ENCODE results near the gene ULBP2.
A peak's percentile ranks its signal among the peaks of the same experiment; 100 is the strongest.
"Not testable (repeated sequence)": the region's sequence is repeated elsewhere in the genome, so short reads cannot be mapped to it uniquely, and the experiment has no call there.

Gene ULBP2

DNA sequence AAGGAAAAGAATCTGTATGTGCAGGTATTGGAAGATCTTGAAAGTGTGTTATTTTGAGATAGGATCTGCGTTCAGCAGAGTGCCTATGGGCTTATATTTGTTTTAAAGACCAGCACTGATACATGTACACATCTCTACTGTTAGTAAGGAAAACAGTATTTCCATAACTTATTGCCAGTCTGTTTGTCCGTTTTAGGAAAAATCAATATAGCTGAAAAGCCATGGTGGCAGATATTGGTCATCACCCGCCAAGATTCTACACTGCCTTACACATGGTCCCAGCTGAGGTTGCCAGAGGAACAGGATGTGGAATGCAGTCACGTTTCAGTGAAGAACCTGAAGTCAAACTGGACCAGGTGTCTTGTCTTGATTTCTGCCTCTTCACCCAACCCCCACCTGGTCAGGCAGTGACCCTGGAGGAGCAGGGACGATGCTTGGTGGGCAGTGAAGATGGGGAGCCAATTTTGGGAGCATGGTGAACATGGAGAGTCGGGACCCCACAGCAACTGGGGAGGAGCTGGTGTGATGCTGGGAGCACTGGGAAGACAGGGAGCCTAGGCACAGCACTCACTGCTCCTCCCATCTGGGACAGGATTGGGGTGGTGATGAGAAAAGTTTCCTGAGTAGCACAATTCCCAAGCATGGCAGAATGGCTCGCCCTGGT lies 14.0 kb downstream of the ULBP2 start:
- H3K36me3 ChIP-seq (ENCODE audit: control insufficient read depth in 5 of 5, insufficient read depth in 5 of 5, low read length in 5 of 5); H3K27ac ChIP-seq (ENCODE audit: low read depth, low read length); H3K4me1 ChIP-seq (ENCODE audit: control insufficient read depth in 5 of 5, insufficient read depth in 5 of 5, low read length in 5 of 5); H3K4me3 ChIP-seq (ENCODE audit: low read depth in 1 of 5, low read length in 5 of 5); H3K9ac ChIP-seq (ENCODE audit: low read length in 5 of 5); H3K9me3 ChIP-seq (ENCODE audit: control insufficient read depth in 5 of 5, low read length in 5 of 5): not testable (repeated sequence)
- peaks cover 8 to 55% (median 27%) of the 10 kb centered on the region in 5 donors for H3K27me3 ChIP-seq (ENCODE audit: control insufficient read depth in 5 of 5, insufficient read depth in 4 of 5, low read length in 5 of 5)

DNA sequence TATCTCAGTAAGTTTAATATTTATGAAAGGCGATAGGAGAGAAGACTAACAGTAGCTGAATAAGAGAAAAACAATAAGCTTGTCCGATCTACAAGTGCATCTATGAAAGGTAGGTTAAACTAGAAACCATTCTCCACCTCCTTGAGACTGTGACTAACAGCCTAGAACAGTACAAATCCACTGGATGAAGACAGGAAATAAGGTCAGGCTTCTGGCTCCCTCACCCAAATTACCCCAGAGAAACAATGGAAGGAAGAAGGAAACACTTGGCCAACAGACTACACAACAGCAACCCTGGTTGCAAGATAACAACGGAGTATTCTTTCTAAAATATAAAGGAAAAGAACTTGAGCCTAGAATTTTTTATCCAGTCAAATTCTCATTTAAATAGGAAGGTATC lies 16.3 kb downstream of the ULBP2 start:
- H3K27me3 ChIP-seq (ENCODE audit: control insufficient read depth in 5 of 5, insufficient read depth in 4 of 5, low read length in 5 of 5): peaks cover 15 to 49% (median 34%) of the 10 kb centered on the region in 5 donors
- not testable (repeated sequence) for H3K4me3 ChIP-seq (ENCODE audit: low read depth in 1 of 5, low read length in 5 of 5); H3K36me3 ChIP-seq (ENCODE audit: control insufficient read depth in 5 of 5, insufficient read depth in 5 of 5, low read length in 5 of 5); H3K4me1 ChIP-seq (ENCODE audit: control insufficient read depth in 5 of 5, insufficient read depth in 5 of 5, low read length in 5 of 5); H3K9ac ChIP-seq (ENCODE audit: low read length in 5 of 5); H3K27ac ChIP-seq (ENCODE audit: low read depth, low read length); H3K9me3 ChIP-seq (ENCODE audit: control insufficient read depth in 5 of 5, low read length in 5 of 5)

DNA sequence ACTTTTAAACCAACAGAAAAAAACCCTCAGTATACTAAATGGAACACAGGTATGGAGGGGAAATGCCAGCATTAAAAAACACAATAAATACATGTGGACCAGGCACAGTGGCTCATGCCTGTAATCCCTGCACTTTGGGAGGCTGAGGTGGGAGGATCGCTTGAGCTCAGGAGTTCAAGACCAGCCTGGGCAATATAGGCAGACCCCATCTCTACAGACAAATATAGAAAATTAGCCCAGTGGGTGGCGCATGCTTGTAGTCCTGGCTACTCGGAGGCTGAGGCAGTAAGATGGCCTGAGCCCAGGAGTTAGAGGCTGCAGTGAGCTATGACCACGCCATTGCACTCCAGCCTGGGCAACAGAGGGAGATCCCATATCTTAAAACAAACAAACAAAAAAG lies 18.0 kb downstream of the ULBP2 start:
- H3K27me3 ChIP-seq (ENCODE audit: control insufficient read depth in 5 of 5, insufficient read depth in 4 of 5, low read length in 5 of 5): peaks cover 24 to 52% (median 46%) of the 10 kb centered on the region in 5 donors
- H3K4me3 ChIP-seq (ENCODE audit: low read depth in 1 of 5, low read length in 5 of 5); H3K36me3 ChIP-seq (ENCODE audit: control insufficient read depth in 5 of 5, insufficient read depth in 5 of 5, low read length in 5 of 5); H3K27ac ChIP-seq (ENCODE audit: low read depth, low read length); H3K9me3 ChIP-seq (ENCODE audit: control insufficient read depth in 5 of 5, low read length in 5 of 5); H3K9ac ChIP-seq (ENCODE audit: low read length in 5 of 5): not testable (repeated sequence)
- H3K4me1 ChIP-seq (ENCODE audit: control insufficient read depth in 5 of 5, insufficient read depth in 5 of 5, low read length in 5 of 5): peaks cover 4 to 20% (median 18%) of the 10 kb centered on the region in 5 donors

DNA sequence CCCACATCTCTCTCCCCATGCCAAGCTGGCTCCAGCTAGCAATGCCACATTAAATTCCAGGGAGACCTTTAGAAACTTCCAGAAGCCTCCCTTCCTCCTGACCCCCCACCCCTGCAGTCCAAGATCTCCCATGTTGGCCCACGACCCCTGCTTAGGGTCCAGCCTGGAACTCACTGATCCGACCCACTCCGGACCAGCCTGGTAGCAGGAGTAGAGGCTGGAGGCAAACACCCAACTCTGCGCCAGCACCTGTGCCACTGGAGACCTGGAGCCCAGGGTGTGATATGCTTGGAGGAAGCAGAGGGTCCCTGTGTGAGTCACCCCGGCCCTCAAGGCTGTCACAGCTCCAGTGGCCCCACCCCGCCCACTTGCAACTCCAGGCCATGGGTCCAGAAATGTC lies 18.7 kb downstream of the ULBP2 start:
- Histone ChIP-seq H3K9me3 (ENCODE audit: control insufficient read depth in 5 of 5, low read length in 5 of 5) (no peaks in the 10 kb centered on the region), H3K36me3 (ENCODE audit: control insufficient read depth in 5 of 5, insufficient read depth in 5 of 5, low read length in 5 of 5) (no peaks in the 10 kb centered on the region), H3K4me3 (ENCODE audit: low read depth in 1 of 5, low read length in 5 of 5) (no peak overlapping the region), H3K4me1 (ENCODE audit: control insufficient read depth in 5 of 5, insufficient read depth in 5 of 5, low read length in 5 of 5) (peaks cover 4 to 27% (median 25%) of the 10 kb centered on the region in 5 donors), H3K27me3 (ENCODE audit: control insufficient read depth in 5 of 5, insufficient read depth in 4 of 5, low read length in 5 of 5) (peaks cover 30 to 53% (median 50%) of the 10 kb centered on the region in 5 donors), H3K9ac (ENCODE audit: low read length in 5 of 5) (no peak overlapping the region), H3K27ac (ENCODE audit: low read depth, low read length) (no peak overlapping the region)

DNA sequence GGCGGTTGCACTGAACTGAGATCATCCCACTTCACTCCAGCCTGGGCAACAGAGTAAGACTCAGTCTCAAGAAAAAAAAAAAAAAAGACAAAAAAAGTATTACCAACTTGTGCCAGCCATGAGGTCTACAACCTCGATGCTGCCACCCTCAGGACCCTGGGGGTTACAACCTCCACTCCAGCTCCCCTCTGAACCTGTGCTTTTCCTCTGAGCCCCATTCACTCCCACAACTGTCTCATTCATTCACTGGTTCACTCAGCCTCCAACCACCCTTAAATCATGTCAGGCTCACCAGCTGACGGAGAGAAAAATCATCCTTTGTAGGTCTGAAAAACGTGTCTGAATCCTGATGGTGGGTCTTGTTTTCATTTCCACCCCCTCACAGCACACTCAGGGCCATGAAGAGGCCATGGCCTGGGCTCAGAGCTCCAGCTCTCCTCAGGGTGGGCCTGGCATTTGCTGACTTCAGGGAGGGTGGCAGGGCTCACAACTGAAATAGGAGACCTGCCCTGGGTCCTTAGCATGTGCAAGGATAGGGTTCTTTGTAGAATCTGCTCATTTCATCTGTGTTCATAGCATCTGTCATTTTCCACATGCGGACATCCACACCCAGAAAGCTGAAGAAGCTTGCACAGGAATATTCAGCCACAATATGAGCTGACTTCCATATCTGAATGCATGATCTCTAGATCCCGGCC lies 20.1 kb downstream of the ULBP2 start:
- Histone ChIP-seq H3K9me3 (ENCODE audit: control insufficient read depth in 5 of 5, low read length in 5 of 5) (no peaks in the 10 kb centered on the region), H3K27me3 (ENCODE audit: control insufficient read depth in 5 of 5, insufficient read depth in 4 of 5, low read length in 5 of 5) (peaks cover 27 to 49% (median 47%) of the 10 kb centered on the region in 5 donors), H3K36me3 (ENCODE audit: control insufficient read depth in 5 of 5, insufficient read depth in 5 of 5, low read length in 5 of 5) (no peaks in the 10 kb centered on the region), H3K4me1 (ENCODE audit: control insufficient read depth in 5 of 5, insufficient read depth in 5 of 5, low read length in 5 of 5) (peaks cover 4 to 28% (median 26%) of the 10 kb centered on the region in 5 donors), H3K4me3 (ENCODE audit: low read depth in 1 of 5, low read length in 5 of 5) (no peak overlapping the region), H3K27ac (ENCODE audit: low read depth, low read length) (no peak overlapping the region), H3K9ac (ENCODE audit: low read length in 5 of 5) (no peak overlapping the region)

DNA sequence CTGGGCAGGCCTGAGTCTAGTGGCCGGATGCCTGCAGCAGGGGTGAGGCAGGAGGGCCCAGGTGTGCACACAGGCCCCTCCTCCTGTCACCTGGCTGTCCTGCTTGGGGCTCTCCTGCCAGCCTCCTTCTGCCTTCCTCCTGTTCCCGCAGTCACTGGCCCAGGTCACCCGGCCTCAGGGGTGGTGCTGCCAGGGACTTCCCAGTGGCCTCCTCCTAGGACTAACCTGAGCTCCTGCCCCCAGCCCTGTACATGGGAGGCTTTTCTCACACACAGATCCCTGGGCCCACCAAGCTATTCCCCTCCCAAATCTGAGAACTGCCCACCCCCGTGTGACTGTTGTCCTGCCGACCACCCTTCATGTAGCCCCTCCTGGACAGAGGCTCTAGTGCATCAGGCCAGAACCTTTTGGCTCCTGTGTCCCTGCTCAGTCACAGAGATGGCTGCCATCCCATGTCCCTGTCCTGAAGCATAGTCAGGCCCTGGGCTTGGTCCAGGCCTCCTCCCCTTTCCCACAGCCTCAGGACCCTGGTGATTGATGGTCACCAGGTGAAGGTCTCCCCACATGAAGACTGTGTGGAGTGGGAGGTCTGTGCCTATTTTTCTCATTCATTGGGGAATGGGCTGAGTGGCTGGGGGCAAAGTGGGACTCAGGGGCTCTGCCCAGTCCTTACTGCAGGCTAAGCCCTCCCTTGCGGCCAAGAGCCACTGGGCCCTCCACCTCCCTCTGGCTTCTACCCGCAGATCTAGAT lies 20.8 kb downstream of the ULBP2 start:
- H3K9ac ChIP-seq (ENCODE audit: low read length in 5 of 5): no peak overlapping the region

DNA sequence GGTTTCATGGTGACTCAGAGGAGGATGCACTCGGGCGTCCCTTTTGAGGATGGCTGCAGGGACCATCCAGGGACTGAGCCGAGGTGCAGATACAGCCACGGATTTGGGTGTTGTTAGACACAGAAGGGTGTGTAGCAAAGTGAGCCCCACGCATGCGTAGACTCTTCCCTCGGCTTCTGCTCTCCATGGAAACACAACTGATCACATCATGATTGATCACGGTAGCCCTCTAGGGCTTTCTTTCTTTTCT lies 21.3 kb downstream of the ULBP2 start:
- peak overlapping the region; percentile 60 to 72 (median 66) for H3K4me3 ChIP-seq (ENCODE audit: low read depth in 1 of 5, low read length in 5 of 5)
- H3K27ac ChIP-seq (ENCODE audit: low read depth, low read length): no peak overlapping the region
- H3K4me1 ChIP-seq (ENCODE audit: control insufficient read depth in 5 of 5, insufficient read depth in 5 of 5, low read length in 5 of 5): peaks cover 4 to 28% (median 26%) of the 10 kb centered on the region in 5 donors
- peaks cover 27 to 51% (median 46%) of the 10 kb centered on the region in 5 donors for H3K27me3 ChIP-seq (ENCODE audit: control insufficient read depth in 5 of 5, insufficient read depth in 4 of 5, low read length in 5 of 5)
- peak overlapping the region in 1 of 5 donors; percentile 56 for H3K9ac ChIP-seq (ENCODE audit: low read length in 5 of 5)
- H3K9me3 ChIP-seq (ENCODE audit: control insufficient read depth in 5 of 5, low read length in 5 of 5): no peaks in the 10 kb centered on the region
- no peaks in the 10 kb centered on the region for H3K36me3 ChIP-seq (ENCODE audit: control insufficient read depth in 5 of 5, insufficient read depth in 5 of 5, low read length in 5 of 5)

More for the DNA sequence above, 20.8 kb downstream of the ULBP2 start:
- H3K4me3 ChIP-seq (ENCODE audit: low read depth in 1 of 5, low read length in 5 of 5): peak overlapping the region; percentile 60 to 72 (median 66)
- peaks cover 27 to 51% (median 46%) of the 10 kb centered on the region in 5 donors for H3K27me3 ChIP-seq (ENCODE audit: control insufficient read depth in 5 of 5, insufficient read depth in 4 of 5, low read length in 5 of 5)
- H3K27ac ChIP-seq (ENCODE audit: low read depth, low read length): no peak overlapping the region
- H3K9me3 ChIP-seq (ENCODE audit: control insufficient read depth in 5 of 5, low read length in 5 of 5): no peaks in the 10 kb centered on the region
- H3K4me1 ChIP-seq (ENCODE audit: control insufficient read depth in 5 of 5, insufficient read depth in 5 of 5, low read length in 5 of 5): peaks cover 4 to 28% (median 26%) of the 10 kb centered on the region in 5 donors
- no peaks in the 10 kb centered on the region for H3K36me3 ChIP-seq (ENCODE audit: control insufficient read depth in 5 of 5, insufficient read depth in 5 of 5, low read length in 5 of 5)

DNA sequence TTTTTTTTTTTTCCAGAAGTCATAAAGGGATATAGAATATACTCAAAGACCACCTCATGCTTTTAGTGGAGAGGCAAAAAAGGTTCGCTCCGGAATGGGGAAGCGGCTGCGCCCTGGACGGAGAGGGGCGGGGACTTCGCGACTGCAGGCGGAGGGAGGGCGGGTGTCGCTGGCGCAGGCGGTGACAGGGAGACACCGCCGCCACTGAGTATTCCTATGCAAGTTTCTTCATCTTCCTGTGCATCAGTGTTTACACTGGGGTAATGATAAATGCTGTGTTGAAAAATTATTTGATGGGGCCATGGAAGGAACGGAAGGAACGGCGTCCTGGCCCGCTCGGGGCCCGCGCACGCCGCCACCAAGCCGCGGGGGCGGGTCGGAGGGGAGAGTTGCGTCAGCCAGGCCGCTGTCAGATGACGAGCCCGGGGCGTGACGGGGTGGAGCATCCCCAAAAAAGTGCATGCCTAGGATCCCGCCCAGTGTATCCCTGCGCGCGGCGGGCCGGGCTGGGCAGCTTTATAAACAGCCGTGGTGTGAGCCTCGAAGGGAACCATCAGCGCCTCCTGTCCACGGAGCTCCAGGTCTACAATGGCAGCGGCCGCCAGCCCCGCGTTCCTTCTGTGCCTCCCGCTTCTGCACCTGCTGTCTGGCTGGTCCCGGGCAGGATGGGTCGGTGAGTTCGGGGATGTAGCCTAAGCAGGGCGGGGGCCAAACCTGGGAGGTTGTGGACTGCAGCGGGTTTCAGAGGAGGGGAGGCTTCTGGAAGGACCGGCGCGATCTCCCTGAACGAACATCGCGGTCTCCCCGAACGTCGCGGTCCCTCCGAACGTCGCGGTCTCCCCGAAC lies 21.9 kb downstream of the ULBP2 start, which contains the start of gene ULBP1:
ULBP1 (plus strand) TSS at position 482 of the 846 bp plus-strand sequence; CDS start at position 589, 107 bp downstream.
- H3K36me3 ChIP-seq (ENCODE audit: control insufficient read depth in 5 of 5, insufficient read depth in 5 of 5, low read length in 5 of 5): no peaks in the 10 kb centered on the region
- H3K27me3 ChIP-seq (ENCODE audit: control insufficient read depth in 5 of 5, insufficient read depth in 4 of 5, low read length in 5 of 5): peaks cover 27 to 51% (median 46%) of the 10 kb centered on the region in 5 donors
- peak within 1 kb of the TSS; percentile 60 to 72 (median 66) for H3K4me3 ChIP-seq (ENCODE audit: low read depth in 1 of 5, low read length in 5 of 5)
- H3K9ac ChIP-seq (ENCODE audit: low read length in 5 of 5): peak within 1 kb of the TSS in 2 of 5 donors; percentile 13 to 56
- H3K4me1 ChIP-seq (ENCODE audit: control insufficient read depth in 5 of 5, insufficient read depth in 5 of 5, low read length in 5 of 5): peaks cover 4 to 28% (median 26%) of the 10 kb centered on the region in 5 donors
- H3K27ac ChIP-seq (ENCODE audit: low read depth, low read length): no peak within 1 kb of the TSS
- H3K9me3 ChIP-seq (ENCODE audit: control insufficient read depth in 5 of 5, low read length in 5 of 5): no peaks in the 10 kb centered on the region

DNA sequence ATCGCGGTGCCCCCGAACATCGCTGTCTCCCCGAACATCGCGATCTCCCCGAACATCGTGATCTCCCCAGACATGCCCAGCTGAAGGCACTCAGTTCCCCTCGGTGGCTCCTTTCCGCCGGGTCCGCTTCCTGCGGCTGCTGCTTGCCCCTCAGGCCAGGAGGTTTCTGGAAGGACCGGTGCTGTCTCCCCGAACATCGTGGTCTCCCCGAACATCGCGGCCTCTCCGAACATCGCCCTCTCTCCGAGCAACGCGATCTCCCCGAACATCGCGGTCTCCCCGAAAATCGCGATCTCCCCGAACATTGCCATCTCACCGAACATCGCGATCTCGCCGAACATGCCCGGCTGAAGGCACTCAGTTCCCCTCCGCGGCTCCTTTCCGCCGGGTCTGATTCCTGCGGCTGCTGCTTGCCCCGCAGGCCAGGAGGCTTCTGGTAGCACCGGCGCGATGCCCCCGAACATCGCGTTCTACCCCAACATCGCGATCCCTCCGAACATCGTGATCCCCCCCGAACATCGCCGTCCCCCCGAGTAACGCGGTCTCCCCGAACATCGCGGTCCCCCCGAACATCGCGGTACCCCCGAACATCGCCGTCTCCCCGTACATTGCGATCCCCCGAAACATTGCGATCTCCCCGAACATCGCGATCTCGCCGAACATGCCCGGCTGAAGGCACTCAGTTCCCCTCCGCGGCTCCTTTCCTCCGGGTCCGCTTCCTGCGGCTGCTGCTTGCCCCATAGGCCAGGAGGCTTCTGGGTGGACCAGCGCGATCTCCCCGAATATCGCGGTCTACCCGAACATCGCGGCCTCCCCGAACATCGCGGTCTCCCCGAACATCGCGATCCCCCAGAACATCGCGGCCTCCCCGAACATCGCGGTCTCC lies 22.7 kb downstream of the ULBP2 start:
- H3K4me3 ChIP-seq (ENCODE audit: low read depth in 1 of 5, low read length in 5 of 5): peak overlapping the region in 4 of 5 donors; percentile 63 to 72 (median 66)
- H3K27me3 ChIP-seq (ENCODE audit: control insufficient read depth in 5 of 5, insufficient read depth in 4 of 5, low read length in 5 of 5): peaks cover 27 to 52% (median 45%) of the 10 kb centered on the region in 5 donors
- H3K9me3 ChIP-seq (ENCODE audit: control insufficient read depth in 5 of 5, low read length in 5 of 5): no peaks in the 10 kb centered on the region
- H3K4me1 ChIP-seq (ENCODE audit: control insufficient read depth in 5 of 5, insufficient read depth in 5 of 5, low read length in 5 of 5): peaks cover 4 to 28% (median 26%) of the 10 kb centered on the region in 5 donors
- no peaks in the 10 kb centered on the region for H3K36me3 ChIP-seq (ENCODE audit: control insufficient read depth in 5 of 5, insufficient read depth in 5 of 5, low read length in 5 of 5)
- H3K9ac ChIP-seq (ENCODE audit: low read length in 5 of 5): peak overlapping the region in 1 of 5 donors; percentile 11
- no peak overlapping the region for H3K27ac ChIP-seq (ENCODE audit: low read depth, low read length)
